GM12878 (cell line): ENCODE results near the gene TMEM87A. TPM values are rescaled to one million over a fixed set of nuclear protein-coding genes. Genes with fewer than 3 reads are reported as not detected.

Experiments
- ATAC-seq: fragments of 200-7000 bp; cut with Tn5 transposase; 3 replicates; pipeline ENCODE4 v1.9.1; 2020; ENCODE audit warnings: mild to moderate bottlenecking, moderate library complexity
- BruUV-seq: library from RNA; stranded (reverse); fragments of 400-500 nt; replicated peaks from 2 replicates; lab custom pipeline; 2021; lab: Mats Ljungman, UMichigan
- CTCF ChIA-PET: fragments of 300-600 bp; sonication (Branson Sonifier 250); formaldehyde crosslinking; extraction: SDS; loops from one replicate; lab custom pipeline; 2021; ENCODE audit warnings: inconsistent platforms; lab: Yijun Ruan, JAX
- POLR2A ChIA-PET: fragments of 350-600 bp; formaldehyde crosslinking; extraction: SDS; loops from one replicate; lab custom pipeline; 2021; ENCODE audit warnings: inconsistent platforms; lab: Charles Lee
- RAD21 ChIA-PET: fragments of 300-600 bp; sonication (Branson Sonifier 250); formaldehyde crosslinking; loops from one replicate; lab custom pipeline; 2023; ENCODE audit warnings: antibody characterized with exemption; ENCODE audit not compliant: unreplicated experiment; lab: Charles Lee
- SMC1A ChIA-PET: fragments of 300-600 bp; sonication (Branson Sonifier 250); formaldehyde crosslinking; loops from one replicate; lab custom pipeline; 2023; ENCODE audit not compliant: unreplicated experiment, uncharacterized antibody; lab: Charles Lee
- DNase-seq: peaks from one replicate; pipeline ENCODE4 v3.0.0-alpha.2; 2011; ENCODE audit warnings: low read depth, low spot score
- FAIRE-seq: peaks from 3 replicates; lab custom pipeline; 2011; peaks lifted over from hg19 to GRCh38; lab: Jason Lieb, UNC
- H2AFZ ChIP-seq: 2 replicates; pipeline ENCODE4 v1.6.0; 2011; ENCODE audit warnings: low read depth, low read length, control low read depth; ENCODE audit not compliant: control insufficient read depth
- H3K27ac ChIP-seq: 2 replicates; pipeline ENCODE4 v1.5.1; 2011; ENCODE audit warnings: control low read depth; ENCODE audit not compliant: control insufficient read depth, insufficient read depth
- H3K27me3 ChIP-seq, 2 experiments: replicated peaks in 1 of 2; 2 replicates each; pipeline versions ENCODE4 v1.6.0 to v1.6.1; 2011; ENCODE audit warnings: low read length in 1 of 2; ENCODE audit not compliant: control insufficient read depth in 2 of 2, insufficient read depth in 2 of 2
- H3K36me3 ChIP-seq, 2 experiments: 2 replicates each; pipeline ENCODE4 v1.5.1; 2011; ENCODE audit warnings: low read length in 1 of 2; ENCODE audit not compliant: control insufficient read depth in 2 of 2, insufficient read depth in 2 of 2
- H3K4me1 ChIP-seq: 2 replicates; pipeline ENCODE4 v1.6.1; 2011; ENCODE audit warnings: mild to moderate bottlenecking, low read length, moderate library complexity, mixed read lengths; ENCODE audit not compliant: control insufficient read depth, insufficient read depth
- H3K4me2 ChIP-seq: 2 replicates; pipeline ENCODE4 v1.6.0; 2011; ENCODE audit warnings: control low read depth; ENCODE audit not compliant: control insufficient read depth, insufficient read depth
- H3K4me3 ChIP-seq: fragments of 200-600 bp; sonication (generic); 2 replicates; pipeline ENCODE4 v1.5.1; 2016
- H3K79me2 ChIP-seq: 2 replicates; pipeline ENCODE4 v1.6.0; 2011; ENCODE audit warnings: low read length; ENCODE audit not compliant: control insufficient read depth, insufficient read depth
- H3K9ac ChIP-seq: 2 replicates; pipeline ENCODE4 v1.8.0; 2011; ENCODE audit warnings: low read length, control low read depth, mixed read lengths; ENCODE audit not compliant: control insufficient read depth, insufficient read depth
- H3K9me3 ChIP-seq: replicated peaks from 3 replicates; pipeline ENCODE4 v1.5.1; 2011; ENCODE audit warnings: mild to moderate bottlenecking, low read length; ENCODE audit not compliant: control insufficient read depth, insufficient read depth
- H4K20me1 ChIP-seq: 2 replicates; pipeline ENCODE4 v1.6.0; 2011; ENCODE audit not compliant: control insufficient read depth, insufficient read depth
- CEBPB ChIP-seq, 2 experiments: fragments of 150-350 bp in 1 of 2; IDR thresholded peaks; 2 replicates each; pipeline ENCODE4 v1.6.1; 2012 to 2014; ENCODE audit warnings: low read depth in 2 of 2, low read length in 2 of 2, borderline replicate concordance in 1 of 2, inconsistent platforms in 1 of 2
- RFX5 ChIP-seq: IDR thresholded peaks from 2 replicates; pipeline ENCODE4 v1.6.1; 2011; ENCODE audit warnings: low read depth, low read length, improper control_type of control experiment
- SPI1 ChIP-seq: IDR thresholded peaks from 2 replicates; pipeline ENCODE4 v1.6.1; 2011; ENCODE audit warnings: low read depth, mild to moderate bottlenecking, low read length, moderate library complexity, borderline replicate concordance; ENCODE audit not compliant: insufficient read depth
- TBL1XR1 ChIP-seq: IDR thresholded peaks from 2 replicates; pipeline ENCODE4 v1.6.1; 2012; ENCODE audit warnings: low read depth, low read length, improper control_type of control experiment
- WGBS: methylation state at CpG from one replicate; pipeline ENCODE4 v1.1.6; 2016; ENCODE audit warnings: low lambda C conversion rate; ENCODE audit not compliant: insufficient replicate concordance, insufficient coverage; ENCODE audit errors: missing lambda C conversion rate; 5-methylcytosine and 5-hydroxymethylcytosine counted together
- in situ Hi-C: fragments of 300-500 bp; cut with MboI; formaldehyde crosslinking; loops from 9 replicates; pipeline ENCODE4 v1.14.3; 2018; ENCODE audit warnings: mixed read lengths
- intact Hi-C: fragments of 100-400 bp; cut with micrococcal nuclease; formaldehyde crosslinking; loops from one replicate; pipeline ENCODE4 v1.14.2; 2022; ENCODE audit not compliant: unreplicated experiment
- polyA plus RNA-seq, 11 experiments: library from polyadenylated mRNA; depleted of rRNA in 4 of 11; unstranded in 6 of 11; stranded (reverse) in 5 of 11; fragments of >200 nt; fragmentation: Nextera tagmentation in 4 of 11; fragmentation: Illumina TruSeq in 1 of 11; extraction: Ambion mirVana in 4 of 11; extraction: Trizol in 1 of 11; gene quantifications; 1 replicate in 1 of 11; 2 replicates in 10 of 11; pipeline versions ENCODE4 v1.2.1 to v1.2.3, GENCODE V29; 2011 to 2016; ENCODE audit warnings: inconsistent platforms in 2 of 11, missing spikeins in 2 of 11, low read depth in 1 of 11
- total RNA-seq, 4 experiments: library from RNA; depleted of rRNA in 3 of 4; stranded (reverse); fragments of >200 nt in 3 of 4; fragmentation: Illumina TruSeq in 1 of 4; extraction: Trizol in 1 of 4; gene quantifications; 2 replicates each; pipeline versions ENCODE4 v1.2.1 to v1.2.3, GENCODE V29; 2013 to 2021
- TF ChIP-seq, protein P1 (sequence below): IDR thresholded peaks from 2 replicates; pipeline ENCODE4 v1.6.1; 2011; ENCODE audit warnings: low read depth, low read length, improper control_type of control experiment, borderline replicate concordance

TMEM87A gene
- total and polyA plus RNA-seq, 10 of the 15 experiments (the other 5 are each of a cell fraction or from before 2014, with no cell fraction given), result 18.2 to 53.2 (median 33.4) TPM

DNA sequence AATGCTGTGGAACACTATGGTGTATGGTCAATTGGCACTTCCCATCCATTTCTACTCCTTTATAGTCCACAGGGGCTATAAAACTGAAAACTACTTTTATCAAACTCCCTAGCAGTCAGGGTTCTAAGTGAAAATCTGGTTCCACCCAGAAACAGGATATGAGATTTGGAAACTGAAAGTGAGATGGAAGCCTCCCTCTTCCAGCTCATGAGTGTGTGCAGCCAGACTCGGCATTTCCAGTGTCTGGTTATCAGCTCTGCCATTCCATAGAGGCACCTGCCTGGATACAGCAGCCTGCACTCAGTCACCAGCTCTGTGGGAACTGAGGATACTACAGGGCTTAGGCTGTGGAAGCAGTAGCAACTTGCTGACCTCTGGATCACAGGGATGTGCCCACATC, 102.1 kb downstream of the TMEM87A start:
- Histone ChIP-seq H4K20me1 (no peaks in the 10 kb centered on the region), H3K79me2 (no peaks in the 10 kb centered on the region), H3K27ac (no peak overlapping the region), H3K4me2 (no peak overlapping the region), H2AFZ (no peak overlapping the region), H3K4me1 (0 out of 2 replicates have a peak, but pooled peaks cover 3% of the 10 kb centered on the region), H3K9me3 (no peaks in the 10 kb centered on the region), H3K27me3 (no peaks in the 10 kb centered on the region), H3K9ac (no peak overlapping the region), H3K36me3 (peaks cover 21 to 44% of the 10 kb centered on the region in 2 experiments), H3K4me3 (no peak overlapping the region)
- ChIA-PET RAD21 (no interaction called here), SMC1A (no interaction called here), CTCF (interaction anchor here (0.7 kb wide), 1 partner anchor 173 kb away, joined by 3 read pairs; no protein-coding TSS in a partner anchor), POLR2A (no interaction called here)
- WGBS, result 94% methylated on average over 1 of the region's 1 CpG
- intact Hi-C loops (no loop called here), in situ Hi-C loops (no loop called here)
- DNase-seq, result no peak
- BruUV-seq, result no TSS peak
- no peak for FAIRE-seq
- ATAC-seq, result no peak
- no peak for TF ChIP-seq TBL1XR1
- no peak for TF ChIP-seq RFX5
- TF ChIP-seq SPI1, result 0 out of 2 replicates have a peak, but pooled peaks have one; percentile 14
- TF ChIP-seq, protein P1, sequence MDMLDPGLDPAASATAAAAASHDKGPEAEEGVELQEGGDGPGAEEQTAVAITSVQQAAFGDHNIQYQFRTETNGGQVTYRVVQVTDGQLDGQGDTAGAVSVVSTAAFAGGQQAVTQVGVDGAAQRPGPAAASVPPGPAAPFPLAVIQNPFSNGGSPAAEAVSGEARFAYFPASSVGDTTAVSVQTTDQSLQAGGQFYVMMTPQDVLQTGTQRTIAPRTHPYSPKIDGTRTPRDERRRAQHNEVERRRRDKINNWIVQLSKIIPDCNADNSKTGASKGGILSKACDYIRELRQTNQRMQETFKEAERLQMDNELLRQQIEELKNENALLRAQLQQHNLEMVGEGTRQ, result no peak
- no peak for TF ChIP-seq CEBPB (IDR thresholded peaks at IDR 0.05; ENCODE audit: borderline replicate concordance in 1 of 2, low read depth in 2 of 2, low read length in 2 of 2)
